Motor neuron (in vitro differentiated cells): ENCODE data around the gene ETV4. TPM values are rescaled to one million over a fixed set of nuclear protein-coding genes. Genes with fewer than 3 reads are reported as not detected.

Source experiments
- ATAC-seq, 8 experiments: fragments of 200-7000 bp; cut with Tn5 transposase; replicated peaks in 6 of 8; 2 replicates each; pipeline ENCODE4 v1.8.0; 2021; ENCODE audit warnings: mild to moderate bottlenecking in 8 of 8, moderate library complexity in 8 of 8
- H3K27ac ChIP-seq, 2 donors: fragments of 250-450 bp; sonication (Bioruptor Pico); 2 replicates each; pipeline ENCODE4 v1.9.0; 2021; ENCODE audit warnings: antibody characterized with exemption in 2 of 2, mild to moderate bottlenecking in 2 of 2, moderate library complexity in 1 of 2
- H3K4me1 ChIP-seq, 2 donors: fragments of 250-450 bp; sonication (Bioruptor Pico); replicated peaks in 1 of 2; 2 replicates each; pipeline ENCODE4 v1.6.1; 2021; ENCODE audit warnings: antibody characterized with exemption in 2 of 2, mild to moderate bottlenecking in 2 of 2, moderate library complexity in 1 of 2
- H3K4me3 ChIP-seq, 5 donors: fragments of 250-450 bp; sonication (Bioruptor Pico); 2 replicates each; pipeline ENCODE4 v1.9.0; 2021; ENCODE audit warnings: antibody characterized with exemption in 5 of 5, mild to moderate bottlenecking in 5 of 5, moderate library complexity in 4 of 5
- WGBS, 10 experiments: fragments of 450-650 bp; shearing (Covaris generic); methylation state at CpG; one replicate each; pipeline ENCODE4 v1.0.0; 2022; 5-methylcytosine and 5-hydroxymethylcytosine counted together
- in situ Hi-C, 9 experiments: fragments of 400-800 bp; cut with MboI; loops; one replicate each; pipeline ENCODE4 v1.15.0; 2021; ENCODE audit warnings: low sequenced_read_pairs in 9 of 9, low pct_unique_long_range_greater_than_20kb in 2 of 9; ENCODE audit not compliant: unreplicated experiment in 9 of 9
- total RNA-seq, 8 experiments: library from RNA; unstranded; fragments of 300-600 nt; gene quantifications; 2 replicates each; pipeline versions ENCODE4 v1.2.3 to v1.2.4, GENCODE V29; 2022

Gene ETV4
- total RNA-seq, 8 experiments from 2014 or later, result 2.2 to 41.3 (median 6.3) TPM

DNA sequence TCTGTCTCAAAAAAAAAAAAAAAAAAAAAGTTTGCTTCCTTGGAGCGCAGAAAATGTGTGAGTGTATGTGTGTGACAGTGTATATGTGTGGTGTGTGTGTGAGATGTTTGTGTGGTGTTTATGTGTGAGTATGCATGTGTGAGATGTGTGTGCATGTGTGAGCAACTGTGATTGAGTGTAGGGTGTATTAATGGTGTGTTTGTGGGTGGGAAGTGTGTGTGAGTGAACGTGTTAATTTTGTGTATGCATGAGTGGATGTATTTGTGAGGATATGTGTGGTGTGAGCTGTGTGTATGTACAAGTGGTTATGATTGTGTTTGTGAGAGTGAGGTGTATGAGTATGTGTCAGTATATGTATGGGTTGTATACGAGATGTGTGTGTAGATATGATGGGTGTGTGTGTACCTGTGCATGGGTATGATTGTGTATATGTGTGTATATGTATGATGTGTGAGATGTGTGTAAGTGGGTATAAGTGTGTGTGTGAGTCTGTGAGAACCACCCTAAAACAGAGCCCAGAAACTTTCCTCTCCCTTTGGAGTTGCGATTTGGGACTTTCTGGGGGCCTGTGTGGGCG is 22.5 kb upstream of the ETV4 start:
- 80 to 100% (median 100%) methylated on average over 1 to 3 of the region's 5 CpGs; no CpG with 5 or more reads in 4 of the 10 experiments for WGBS, 10 experiments
- peaks cover under 1 to 3% of the 10 kb centered on the region in 2 donors for H3K4me1 ChIP-seq
- no peak overlapping the region for H3K27ac ChIP-seq
- no peak for ATAC-seq
- in situ Hi-C loops, result no loop called here
- H3K4me3 ChIP-seq, result no peak overlapping the region

GRCh38 chr17:43563600-43564594 is 17.8 kb upstream of the ETV4 start:
- WGBS, 10 experiments, result 62 to 98% (median 75%) methylated on average over 2 to 15 of the region's 15 CpGs
- Histone ChIP-seq H3K4me3 (no peak overlapping the region), H3K4me1 (peaks cover 8 to 12% of the 10 kb centered on the region in 2 donors), H3K27ac (no peak overlapping the region)
- ATAC-seq, result peak in 1 of 8 experiments; percentile 8
- in situ Hi-C loops, result no loop called here

- WGBS, 10 experiments, result 2 to 29% (median 14%) methylated on average over 3 to 18 of the region's 19 CpGs
- peak; percentile 24 to 88 (median 50) for ATAC-seq
- Histone ChIP-seq H3K4me3 (no peak overlapping the region), H3K4me1 (peaks cover 8 to 12% of the 10 kb centered on the region in 2 donors), H3K27ac (no peak overlapping the region)
- in situ Hi-C loops, result no loop called here
Observed at GRCh38 chr17:43562679-43563599, 16.8 kb upstream of the ETV4 start.

DNA sequence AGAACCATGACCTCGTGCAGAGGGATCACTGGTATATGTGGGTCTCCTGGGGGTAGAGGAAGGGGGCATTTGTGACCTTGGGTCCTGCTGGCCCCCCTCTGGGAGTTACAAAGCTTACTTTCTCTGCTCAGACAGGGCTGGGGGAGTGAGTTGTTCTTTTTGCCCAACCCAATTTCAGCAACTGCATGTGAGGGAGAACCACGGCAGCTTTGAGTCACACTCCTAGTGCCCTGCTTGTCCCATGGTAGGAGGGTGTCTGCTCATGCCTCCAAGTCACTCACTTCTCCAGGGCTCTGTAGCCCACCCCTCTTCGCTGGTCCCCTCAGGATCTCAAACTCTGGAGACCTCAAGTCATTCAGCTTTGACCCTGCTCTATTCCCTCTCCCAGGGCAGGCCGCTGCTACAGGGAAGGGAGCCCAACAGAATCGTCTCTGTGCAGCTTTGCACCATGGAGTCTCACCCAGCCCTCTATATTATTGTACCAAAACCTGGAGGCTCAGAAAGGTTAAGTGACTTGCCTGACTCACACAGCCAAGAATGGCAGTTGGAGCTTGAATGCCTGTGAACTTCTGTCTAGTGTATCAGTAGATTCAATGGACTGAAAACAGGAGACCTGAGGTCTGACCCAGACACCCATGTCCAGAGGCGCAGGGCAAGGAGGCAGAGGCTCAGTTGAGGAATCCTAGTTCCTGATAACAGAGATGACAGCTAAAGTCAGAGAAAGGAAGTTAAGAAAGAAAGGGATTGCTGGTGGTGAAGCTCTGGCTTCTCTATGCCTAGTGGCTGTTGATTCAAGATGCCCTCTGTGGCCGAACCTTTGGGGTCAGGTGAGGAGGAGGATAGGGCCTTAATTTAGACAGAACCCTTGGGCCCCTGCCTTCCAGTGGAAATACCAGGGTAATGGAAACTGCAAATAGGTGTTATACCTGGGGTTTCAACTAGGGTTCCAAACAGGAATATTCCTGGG is 14.6 kb upstream of the ETV4 start:
- in situ Hi-C loops, result no loop called here
- Histone ChIP-seq H3K27ac (no peak overlapping the region), H3K4me1 (peaks cover 8 to 12% of the 10 kb centered on the region in 2 donors), H3K4me3 (no peak overlapping the region)
- WGBS, 10 experiments, result 60 to 100% (median 88%) methylated on average over 1 to 4 of the region's 7 CpGs; no CpG with 5 or more reads in 2 of the 10 experiments
- ATAC-seq, result no peak

DNA sequence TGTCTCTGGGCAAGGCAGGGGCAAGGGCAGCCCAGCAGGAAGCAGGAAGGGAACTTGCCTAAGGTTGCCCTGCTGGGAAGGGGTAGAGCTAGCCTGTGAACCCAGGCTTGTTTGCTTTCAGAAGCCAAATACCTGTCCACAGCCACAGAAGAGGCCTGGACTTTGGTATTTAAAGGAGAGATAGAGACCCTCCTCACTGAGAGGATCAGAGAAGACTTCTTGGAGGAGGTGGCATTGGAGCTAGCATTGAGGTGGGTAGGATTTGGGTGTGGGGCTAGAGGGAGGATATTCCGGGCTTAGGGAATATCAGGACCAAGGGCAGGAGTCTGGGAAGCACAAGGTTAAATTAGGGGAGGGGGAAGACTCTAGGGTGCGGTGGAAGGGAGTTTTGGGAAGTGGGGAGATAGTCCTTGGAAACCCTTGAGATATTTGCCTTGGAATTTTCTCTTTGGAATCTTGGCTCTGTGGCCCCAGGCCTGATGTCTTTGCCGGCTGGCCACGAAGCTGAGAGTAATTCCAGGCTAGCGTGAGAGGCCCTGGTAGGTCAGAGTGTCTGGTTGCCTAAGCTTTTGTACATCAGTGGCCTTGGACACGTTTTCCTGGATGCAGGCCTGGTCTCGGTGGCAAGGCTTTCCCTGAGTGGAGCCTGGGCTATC is 13.1 kb upstream of the ETV4 start:
- Histone ChIP-seq H3K4me1 (peaks cover 8 to 12% of the 10 kb centered on the region in 2 donors), H3K4me3 (no peak overlapping the region), H3K27ac (no peak overlapping the region)
- WGBS, 10 experiments, result 38 to 100% (median 83%) methylated on average over 1 to 3 of the region's 7 CpGs; no CpG with 5 or more reads in 2 of the 10 experiments
- in situ Hi-C loops, result no loop called here
- ATAC-seq, result no peak

DNA sequence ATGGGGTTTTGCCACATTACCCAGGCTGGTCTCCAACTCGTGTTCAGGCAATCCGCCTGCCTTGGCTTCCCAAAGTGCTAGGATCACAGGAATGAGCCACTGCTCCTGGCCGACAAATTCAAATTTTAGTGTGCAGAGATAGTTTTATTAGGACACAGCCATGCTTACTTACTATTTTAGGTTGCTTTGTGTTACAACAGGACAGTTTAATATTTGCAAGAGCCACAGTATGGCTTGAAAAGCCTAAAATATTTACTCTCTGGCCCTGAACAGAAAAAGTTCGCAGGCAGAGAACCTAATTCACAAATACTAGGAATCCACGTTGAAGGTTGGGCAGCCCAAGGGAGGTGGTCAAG is 12.6 kb upstream of the ETV4 start:
- in situ Hi-C loops, result no loop called here
- H3K27ac ChIP-seq, result no peak overlapping the region
- peaks cover 8 to 12% of the 10 kb centered on the region in 2 donors for H3K4me1 ChIP-seq
- 69 to 97% (median 80%) methylated on average over 2 to 5 of the region's 5 CpGs; no CpG with 5 or more reads in 2 of the 10 experiments for WGBS, 10 experiments
- ATAC-seq, result no peak
- no peak overlapping the region for H3K4me3 ChIP-seq

- peak in 6 of 8 experiments; percentile 40 to 99 (median 72) for ATAC-seq
- in situ Hi-C loops, result no loop called here
- peaks cover 7 to 12% of the 10 kb centered on the region in 2 donors for H3K4me1 ChIP-seq
- WGBS, 10 experiments, result 0 to 100% (median 60%) methylated on average over 1 to 4 of the region's 5 CpGs; no CpG with 5 or more reads in 5 of the 10 experiments
- no peak overlapping the region for H3K27ac ChIP-seq
- no peak overlapping the region for H3K4me3 ChIP-seq
Observed at GRCh38 chr17:43556292-43556691, 10.2 kb upstream of the ETV4 start.

- no peak overlapping the region for H3K27ac ChIP-seq
Observed at GRCh38 chr17:43554857-43555256, 8.7 kb upstream of the ETV4 start.

DNA sequence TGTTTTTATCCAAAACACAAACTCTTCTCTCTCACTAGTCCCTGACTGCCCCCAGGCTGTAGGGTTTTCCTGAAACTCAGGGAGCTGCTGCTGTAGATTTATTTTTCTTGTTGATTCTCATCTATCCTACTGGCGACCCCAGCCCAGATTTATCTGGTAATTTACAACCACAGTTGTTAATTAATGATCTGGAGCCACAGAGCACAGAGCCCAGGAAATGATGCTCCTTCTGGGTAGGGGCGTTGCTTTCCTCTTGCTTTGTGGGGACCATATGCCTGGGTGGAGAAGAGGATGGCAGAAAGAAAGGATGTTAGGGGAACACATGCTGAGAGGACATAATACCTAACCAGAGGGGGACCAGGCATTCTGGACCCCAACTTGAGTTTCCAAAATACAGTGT is 7.4 kb upstream of the ETV4 start:
- in situ Hi-C loops, result no loop called here
- Histone ChIP-seq H3K4me1 (peaks cover 7 to 12% of the 10 kb centered on the region in 2 donors), H3K27ac (no peak overlapping the region), H3K4me3 (no peak overlapping the region)
- WGBS, 10 experiments, result 0 to 50% (median 15%) methylated on average over 1 to 2 of the region's 2 CpGs; no CpG with 5 or more reads in 2 of the 10 experiments
- no peak for ATAC-seq

More at GRCh38 chr17:43554857-43555256, 8.7 kb upstream of the ETV4 start:
- H3K4me1 ChIP-seq, result peaks cover 7 to 12% of the 10 kb centered on the region in 2 donors
- no peak for ATAC-seq
- WGBS, 10 experiments, result 56 to 100% (median 69%) methylated on average over 1 to 6 of the region's 6 CpGs; no CpG with 5 or more reads in 4 of the 10 experiments
- no peak overlapping the region for H3K4me3 ChIP-seq
- in situ Hi-C loops, result no loop called here

GRCh38 chr17:43552229-43552837 is 6.2 kb upstream of the ETV4 start:
- no peak for ATAC-seq
- in situ Hi-C loops, result no loop called here
- Histone ChIP-seq H3K4me1 (peaks cover 7 to 12% of the 10 kb centered on the region in 2 donors), H3K4me3 (no peak overlapping the region), H3K27ac (no peak overlapping the region)
- WGBS, 10 experiments, result 0 to 67% (median 25%) methylated on average over 1 to 7 of the region's 8 CpGs; no CpG with 5 or more reads in 1 of the 10 experiments

- Histone ChIP-seq H3K4me3 (no peak overlapping the region), H3K27ac (no peak overlapping the region), H3K4me1 (peaks cover 7 to 18% of the 10 kb centered on the region in 2 donors)
- in situ Hi-C loops, result no loop called here
- 50 to 100% (median 75%) methylated on average over 1 to 3 of the region's 4 CpGs; no CpG with 5 or more reads in 2 of the 10 experiments for WGBS, 10 experiments
- no peak for ATAC-seq
Observed at GRCh38 chr17:43550754-43551153, 4.6 kb upstream of the ETV4 start.
